ENCODE results near the gene UBE2G2.

GRCh38 chr21:44758781-44759627, 42.6 kb downstream of the UBE2G2 start:
- TF ChIP-seq CTCF (IDR thresholded peaks at IDR 0.05) (no peak), EP300 (IDR thresholded peaks at IDR 0.05; ENCODE audit: low read depth) (no peak), POLR2AphosphoS5 (IDR thresholded peaks at IDR 0.05) (no peak)
